Activated T-cell treated with anti-CD3 and anti-CD28 coated beads, Interleukin-2, amount 50 U/mL, for 4 hours (primary cell): ENCODE measurements around the gene TARM1. TPM values are rescaled to one million over a fixed set of nuclear protein-coding genes. Genes with fewer than 3 reads are reported as not detected.
"Not testable (repeated sequence)": the region's sequence is repeated elsewhere in the genome, so short reads cannot be mapped to it uniquely, and the experiment has no call there.

ENCODE experiments used
- ATAC-seq, 2 donors: fragments of 200-7000 bp; cut with Tn5 transposase; one replicate each; pipeline ENCODE4 v1.10.0; 2021
- DNase-seq: peaks from one replicate; pipeline ENCODE4 v3.0.0-alpha.2; 2020
- H3K27me3 Mint-ChIP-seq: one replicate; pipeline ENCODE4 v1.8.0; 2021; ENCODE audit warnings: low read depth, mixed read lengths
- H3K36me3 Mint-ChIP-seq: one replicate; pipeline ENCODE4 v1.8.0; 2022; ENCODE audit warnings: mixed read lengths; ENCODE audit not compliant: insufficient read depth
- H3K4me1 Mint-ChIP-seq: one replicate; pipeline ENCODE4 v1.8.0; 2021; ENCODE audit warnings: low read depth, mixed read lengths
- H3K4me3 Mint-ChIP-seq: one replicate; pipeline ENCODE4 v1.8.0; 2021; ENCODE audit warnings: mild to moderate bottlenecking, moderate library complexity, mixed read lengths
- H3K9me3 Mint-ChIP-seq: one replicate; pipeline ENCODE4 v1.8.0; 2021; ENCODE audit warnings: mixed read lengths
- total RNA-seq, 3 donors: library from RNA; stranded (reverse); gene quantifications; one replicate each; pipeline ENCODE4 v1.2.1, GENCODE V29; 2021

The TARM1 gene
- total RNA-seq, 3 donors from 2014 or later = not detected

GRCh38 chr19:54107876-54108490 lies 26.8 kb upstream of the TARM1 start:
- Mint-ChIP-seq H3K9me3 (no peaks in the 10 kb centered on the region), H3K4me1 (peaks cover 13% of the 10 kb centered on the region), H3K27me3 (no peaks in the 10 kb centered on the region), H3K4me3 (no peak overlapping the region), H3K36me3 (peaks cover 10% of the 10 kb centered on the region)
- DNase-seq (no peak), ATAC-seq (no peak)

GRCh38 chr19:54106716-54107115 lies 25.6 kb upstream of the TARM1 start:
- Mint-ChIP-seq H3K27me3 (no peaks in the 10 kb centered on the region), H3K4me1 (peaks cover 19% of the 10 kb centered on the region), H3K36me3 (peaks cover 10% of the 10 kb centered on the region), H3K4me3 (no peak overlapping the region), H3K9me3 (no peaks in the 10 kb centered on the region)
- DNase-seq (no peak), ATAC-seq (no peak)

GRCh38 chr19:54105796-54106195 lies 24.6 kb upstream of the TARM1 start:
- Mint-ChIP-seq H3K9me3 (no peaks in the 10 kb centered on the region), H3K4me3 (peak overlapping the region; percentile 40), H3K4me1 (peaks cover 17% of the 10 kb centered on the region), H3K36me3 (peaks cover 8% of the 10 kb centered on the region), H3K27me3 (no peaks in the 10 kb centered on the region)
- no peak for DNase-seq
- ATAC-seq = no peak

- H3K9me3 Mint-ChIP-seq = no peaks in the 10 kb centered on the region
- no peaks in the 10 kb centered on the region for H3K27me3 Mint-ChIP-seq
- ATAC-seq = no peak
- peaks cover 15% of the 10 kb centered on the region for H3K4me1 Mint-ChIP-seq
- no peak overlapping the region for H3K4me3 Mint-ChIP-seq
- DNase-seq = no peak
- H3K36me3 Mint-ChIP-seq = peaks cover 5% of the 10 kb centered on the region
Measured at GRCh38 chr19:54104998-54105715, 24.0 kb upstream of the TARM1 start.

- ATAC-seq = peak; percentile 98 to 99
- Mint-ChIP-seq H3K27me3 (no peaks in the 10 kb centered on the region), H3K4me3 (peak within 1 kb of the TSS; percentile 98), H3K36me3 (peaks cover 5% of the 10 kb centered on the region), H3K4me1 (peaks cover 15% of the 10 kb centered on the region), H3K9me3 (no peaks in the 10 kb centered on the region)
- peak; percentile 94 for DNase-seq
Measured at GRCh38 chr19:54102421-54103169, 21.4 kb upstream of the TARM1 start, which contains the start of gene NDUFA3. TSS of gene NDUFA3 (plus strand) at chr19:54102855. CDS start at chr19:54102879, 24 bp downstream.

GRCh38 chr19:54100561-54100960 lies 19.4 kb upstream of the TARM1 start, which contains the start of gene OSCAR:
TSS of gene OSCAR (minus strand) at chr19:54100803. CDS start at chr19:54100792, 11 bp downstream.
- DNase-seq = no peak
- ATAC-seq = no peak
- H3K4me3 Mint-ChIP-seq = no peak within 1 kb of the TSS
- H3K36me3 Mint-ChIP-seq = no peaks in the 10 kb centered on the region
- no peaks in the 10 kb centered on the region for H3K9me3 Mint-ChIP-seq
- H3K4me1 Mint-ChIP-seq = peaks cover 21% of the 10 kb centered on the region
- peaks cover 4% of the 10 kb centered on the region for H3K27me3 Mint-ChIP-seq

GRCh38 chr19:54099903-54100255 lies 18.7 kb upstream of the TARM1 start:
- not testable (repeated sequence) for H3K4me3 Mint-ChIP-seq, ATAC-seq, DNase-seq, H3K27me3 Mint-ChIP-seq, H3K36me3 Mint-ChIP-seq, H3K9me3 Mint-ChIP-seq
- peaks cover 21% of the 10 kb centered on the region for H3K4me1 Mint-ChIP-seq

- no peaks in the 10 kb centered on the region for H3K36me3 Mint-ChIP-seq
- ATAC-seq (no peak), DNase-seq (no peak)
- H3K9me3 Mint-ChIP-seq = no peaks in the 10 kb centered on the region
- peaks cover 6% of the 10 kb centered on the region for H3K27me3 Mint-ChIP-seq
- H3K4me3 Mint-ChIP-seq = no peak overlapping the region
- peaks cover 19% of the 10 kb centered on the region for H3K4me1 Mint-ChIP-seq
Measured at GRCh38 chr19:54099190-54099902, 18.2 kb upstream of the TARM1 start.

GRCh38 chr19:54096617-54097106 lies 15.5 kb upstream of the TARM1 start:
- Mint-ChIP-seq H3K4me1 (peaks cover 8% of the 10 kb centered on the region), H3K9me3 (no peaks in the 10 kb centered on the region), H3K4me3 (peak overlapping the region; percentile 43), H3K27me3 (peaks cover 19% of the 10 kb centered on the region), H3K36me3 (no peaks in the 10 kb centered on the region)
- DNase-seq (no peak), ATAC-seq (peak; percentile 44 to 66)

GRCh38 chr19:54095859-54096616 lies 14.9 kb upstream of the TARM1 start:
- ATAC-seq (peak; percentile 89 to 91), DNase-seq (peak; percentile 40)
- H3K36me3 Mint-ChIP-seq, H3K9me3 Mint-ChIP-seq, H3K4me1 Mint-ChIP-seq: not testable (repeated sequence)
- peak overlapping the region; percentile 66 for H3K4me3 Mint-ChIP-seq
- H3K27me3 Mint-ChIP-seq = peaks cover 23% of the 10 kb centered on the region

- H3K27me3 Mint-ChIP-seq = peaks cover 27% of the 10 kb centered on the region
- H3K9me3 Mint-ChIP-seq = no peaks in the 10 kb centered on the region
- H3K36me3 Mint-ChIP-seq = no peaks in the 10 kb centered on the region
- ATAC-seq = no peak
- DNase-seq = no peak
- no peak overlapping the region for H3K4me3 Mint-ChIP-seq
- H3K4me1 Mint-ChIP-seq = peaks cover 8% of the 10 kb centered on the region
Measured at GRCh38 chr19:54095136-54095858, 14.1 kb upstream of the TARM1 start.

- Mint-ChIP-seq H3K4me3 (no peak overlapping the region), H3K36me3 (no peaks in the 10 kb centered on the region)
Measured at GRCh38 chr19:54094426-54095000, 13.3 kb upstream of the TARM1 start.

GRCh38 chr19:54084410-54084809 lies 3.2 kb upstream of the TARM1 start:
- H3K36me3 Mint-ChIP-seq = no peaks in the 10 kb centered on the region
- H3K4me3 Mint-ChIP-seq = no peak overlapping the region
- DNase-seq (no peak), ATAC-seq (no peak)
- H3K27me3 Mint-ChIP-seq = peaks cover 2% of the 10 kb centered on the region
- H3K9me3 Mint-ChIP-seq = peaks cover 12% of the 10 kb centered on the region
- no peaks in the 10 kb centered on the region for H3K4me1 Mint-ChIP-seq

More at GRCh38 chr19:54094426-54095000, 13.3 kb upstream of the TARM1 start:
- Mint-ChIP-seq H3K27me3 (peaks cover 27% of the 10 kb centered on the region), H3K4me1 (peaks cover 8% of the 10 kb centered on the region), H3K9me3 (no peaks in the 10 kb centered on the region)
- DNase-seq (no peak), ATAC-seq (no peak)
